HG03280 (cell line): ENCODE data around the gene PRKG1.
A peak's percentile ranks its signal among the peaks of the same experiment; 100 is the strongest.
"Not testable (repeated sequence)": the region's sequence is repeated elsewhere in the genome, so short reads cannot be mapped to it uniquely, and the experiment has no call there.

ENCODE experiments used
- ATAC-seq: cut with Tn5 transposase; IDR thresholded peaks from one replicate; pipeline ENCODE4 v1.9.1; 2021; ENCODE audit warnings: mild to moderate bottlenecking, moderate library complexity; ENCODE audit not compliant: unreplicated experiment

The PRKG1 gene

DNA sequence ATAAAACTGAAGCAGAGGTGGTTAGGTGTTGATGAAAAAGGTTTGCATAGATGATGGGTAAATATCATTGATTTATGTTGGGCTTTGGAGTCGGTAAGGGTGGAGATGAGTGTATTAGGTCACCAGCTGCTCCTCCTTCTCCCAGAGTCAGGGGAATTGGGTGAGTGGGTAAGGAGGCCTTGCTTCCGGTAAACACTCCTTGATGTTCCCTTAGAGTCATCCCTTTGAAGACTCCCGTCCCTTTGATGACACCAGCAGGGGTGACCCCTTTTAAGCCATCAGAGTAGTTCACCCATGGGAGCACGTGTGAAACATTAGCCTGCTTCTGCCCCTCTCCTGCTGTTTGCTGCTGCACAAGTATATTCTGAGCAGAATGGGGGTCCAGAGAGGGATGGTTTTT lies 1147.6 kb downstream of the PRKG1 start:
- ATAC-seq, result no peak

DNA sequence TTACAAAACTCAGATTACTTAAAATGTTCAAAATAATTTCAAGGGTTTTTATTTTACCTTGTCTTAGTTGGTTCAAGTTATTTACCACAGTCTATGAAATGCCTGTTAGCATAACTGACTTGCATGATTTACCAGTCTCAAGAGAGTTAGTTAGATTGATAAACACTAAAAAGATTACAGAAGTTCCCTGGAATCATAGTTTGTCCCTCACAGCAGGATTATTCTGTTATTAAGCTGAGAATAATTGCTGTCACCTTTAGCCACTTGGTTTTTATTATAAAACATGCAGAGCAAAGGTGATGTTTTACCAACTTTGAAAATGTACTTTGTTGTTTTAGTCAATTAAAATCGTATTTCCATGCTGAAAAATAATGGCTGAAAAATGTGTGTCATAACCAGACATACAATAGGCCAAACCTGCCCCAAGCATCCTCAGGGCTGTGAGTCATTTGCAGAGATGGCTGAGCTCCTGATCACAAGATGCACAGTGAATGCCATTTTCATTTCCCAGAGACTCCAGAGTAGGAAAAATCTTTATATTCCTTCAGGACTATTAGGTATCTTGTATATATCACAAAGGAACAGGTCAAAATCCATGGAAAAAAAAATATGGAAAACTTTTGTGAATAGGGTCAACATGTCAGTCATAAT lies 1152.0 kb downstream of the PRKG1 start:
- no peak for ATAC-seq

DNA sequence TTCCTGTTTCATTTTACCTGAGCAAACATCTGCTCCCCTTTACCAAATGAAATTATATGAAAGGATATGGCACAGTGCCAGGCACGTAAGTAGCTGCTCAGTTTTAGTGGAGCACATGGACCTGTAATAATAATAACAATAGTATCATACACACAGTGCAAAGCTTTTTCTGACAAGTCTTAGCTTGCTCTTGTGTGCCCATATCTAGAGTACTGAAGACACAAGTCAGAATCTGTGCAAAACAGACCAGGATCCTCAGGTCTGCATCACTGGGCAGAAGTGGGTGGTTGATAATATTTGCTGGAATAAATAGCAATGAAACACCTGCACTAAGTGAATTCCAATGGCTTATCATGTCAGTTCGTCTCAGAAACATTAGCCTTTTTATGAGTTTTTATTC lies 1154.3 kb downstream of the PRKG1 start:
- no peak for ATAC-seq

DNA sequence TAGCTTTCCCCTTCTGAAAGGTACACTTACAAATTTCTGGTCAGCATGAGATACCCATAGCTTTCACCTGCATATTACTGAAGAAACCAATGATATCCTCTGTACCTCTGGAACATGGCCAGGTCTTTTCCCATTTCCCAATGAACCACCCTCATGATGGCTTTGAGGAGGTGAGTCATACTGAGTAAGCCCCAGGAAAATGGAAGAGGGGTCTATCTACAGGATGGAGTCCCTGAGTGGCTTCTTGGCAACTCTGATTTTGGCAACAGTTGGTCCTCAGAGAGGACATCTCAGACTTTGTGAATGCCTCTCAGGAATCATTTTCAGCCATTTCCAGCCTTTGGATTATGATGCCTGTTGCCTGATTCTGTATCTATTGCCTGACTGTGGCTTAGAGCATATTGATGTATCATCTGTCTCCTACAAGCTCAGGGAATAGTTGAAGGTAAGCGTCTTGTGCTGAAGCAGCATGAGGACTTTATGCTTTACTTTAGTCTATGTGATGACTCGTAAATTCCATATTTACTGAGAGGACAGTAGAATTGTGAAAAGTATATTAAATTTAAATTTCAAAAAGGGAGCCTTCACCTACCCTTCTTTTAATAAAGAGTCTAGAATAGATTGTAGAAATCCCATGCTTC lies 1155.1 kb downstream of the PRKG1 start:
- ATAC-seq, result no peak

DNA sequence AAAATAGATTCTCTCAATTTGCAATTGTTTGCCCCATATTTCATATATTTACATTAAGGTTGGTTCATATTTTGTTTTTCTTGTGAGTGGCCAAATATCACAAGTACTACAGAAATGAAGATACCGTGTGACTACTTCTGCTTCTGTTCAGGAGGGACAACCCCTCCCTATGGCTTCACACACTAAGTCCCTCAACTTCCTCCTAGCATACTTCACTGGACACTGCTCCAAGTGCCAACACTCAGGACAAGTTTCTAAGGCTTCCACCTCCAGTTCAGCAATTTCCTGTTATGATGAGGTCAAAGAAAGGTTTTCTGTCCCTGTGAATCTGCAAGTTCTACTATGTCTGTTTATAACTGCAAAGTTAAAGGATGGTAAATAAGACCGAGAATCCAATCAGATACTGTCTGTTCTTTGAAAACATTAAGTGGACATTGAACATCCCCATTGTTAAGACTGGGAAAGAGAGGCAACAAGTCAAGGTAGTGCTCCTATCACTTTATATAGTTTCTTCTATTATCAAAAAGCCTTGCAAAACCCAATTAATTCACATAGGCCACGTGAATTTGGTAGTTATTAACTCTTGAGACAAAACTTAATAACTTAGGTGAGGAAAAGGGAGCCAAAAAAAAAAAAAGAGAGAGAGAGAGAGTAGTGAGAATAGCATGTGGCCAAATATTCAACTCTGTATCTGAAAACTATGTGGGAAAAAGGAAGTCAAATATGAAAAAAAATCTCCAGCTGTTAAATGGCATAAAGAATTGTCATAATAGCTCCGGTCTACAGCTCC lies 1158.5 kb downstream of the PRKG1 start:
- ATAC-seq, result peak; percentile 98

DNA sequence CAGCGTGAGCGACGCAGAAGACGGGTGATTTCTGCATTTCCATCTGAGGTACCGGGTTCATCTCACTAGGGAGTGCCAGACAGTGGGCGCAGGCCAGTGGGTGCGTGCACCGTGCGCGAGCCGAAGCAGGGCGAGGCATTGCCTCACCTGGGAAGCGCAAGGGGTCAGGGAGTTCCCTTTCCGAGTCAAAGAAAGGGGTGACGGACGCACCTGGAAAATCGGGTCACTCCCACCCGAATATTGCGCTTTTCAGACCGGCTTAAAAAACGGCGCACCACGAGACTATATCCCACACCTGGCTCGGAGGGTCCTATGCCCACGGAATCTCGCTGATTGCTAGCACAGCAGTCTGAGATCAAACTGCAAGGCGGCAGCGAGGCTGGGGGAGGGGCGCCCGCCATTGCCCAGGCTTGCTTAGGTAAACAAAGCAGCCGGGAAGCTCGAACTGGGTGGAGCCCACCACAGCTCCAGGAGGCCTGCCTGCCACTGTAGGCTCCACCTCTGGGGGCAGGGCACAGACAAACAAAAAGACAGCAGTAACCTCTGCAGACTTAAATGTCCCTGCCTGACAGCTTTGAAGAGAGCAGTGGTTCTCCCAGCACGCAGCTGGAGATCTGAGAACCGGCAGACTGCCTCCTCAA lies 1159.2 kb downstream of the PRKG1 start:
- not testable (repeated sequence) for ATAC-seq

DNA sequence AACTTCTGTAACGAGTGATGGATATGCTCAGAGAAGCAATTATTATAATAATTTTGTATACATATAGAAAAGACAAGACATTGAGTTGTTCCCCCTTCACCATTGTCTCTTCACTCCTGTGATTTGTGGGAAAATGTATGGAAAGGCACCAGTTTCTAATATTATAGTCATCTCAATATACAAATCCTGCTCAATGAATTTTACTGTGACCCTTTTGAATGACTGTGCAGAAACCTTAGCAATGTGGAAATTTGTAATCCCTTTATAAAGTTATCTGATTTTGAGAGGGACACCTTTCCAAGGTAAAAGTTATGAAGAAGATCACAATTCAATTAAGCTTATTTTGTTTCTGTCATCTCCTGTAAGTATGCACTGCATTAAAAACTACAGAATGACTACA lies 1165.5 kb downstream of the PRKG1 start:
- no peak for ATAC-seq

DNA sequence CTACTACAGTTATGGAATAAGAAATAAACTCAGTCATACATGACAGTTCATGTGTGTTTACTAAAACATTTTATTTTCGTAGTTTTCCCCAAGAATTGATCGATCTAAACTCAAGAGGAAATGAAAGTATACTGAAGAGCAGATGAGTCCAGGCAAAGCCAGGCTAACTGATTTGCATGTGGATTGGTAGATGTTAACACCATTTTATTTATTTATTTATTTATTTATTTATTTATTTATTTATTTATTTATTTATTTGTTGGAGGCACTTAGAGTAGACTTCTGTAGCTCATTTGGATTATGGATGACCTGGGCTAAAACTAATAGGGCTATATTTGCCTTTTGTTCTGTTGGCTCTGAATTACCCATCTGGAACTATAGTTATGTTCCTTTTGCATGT lies 1171.3 kb downstream of the PRKG1 start:
- ATAC-seq, result no peak

DNA sequence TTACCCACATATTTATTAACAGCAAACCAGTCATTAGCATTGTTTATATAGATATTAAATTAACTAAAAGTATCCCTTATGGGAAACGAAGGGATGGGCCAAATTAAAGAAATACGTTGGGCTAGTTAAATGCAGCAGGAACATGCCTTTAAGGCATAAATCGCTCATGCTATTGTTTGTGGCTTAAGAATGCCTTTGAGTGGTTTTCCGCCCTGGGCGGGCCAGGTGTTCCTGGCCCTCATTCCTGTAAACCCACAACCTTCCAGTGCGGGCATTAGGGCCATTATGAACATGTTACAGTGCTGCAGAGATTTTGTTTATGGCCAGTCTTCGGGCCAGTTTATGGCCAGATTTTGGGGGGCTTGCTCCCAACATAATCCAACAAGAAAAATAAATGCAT lies 1173.6 kb downstream of the PRKG1 start:
- ATAC-seq, result not testable (repeated sequence)

DNA sequence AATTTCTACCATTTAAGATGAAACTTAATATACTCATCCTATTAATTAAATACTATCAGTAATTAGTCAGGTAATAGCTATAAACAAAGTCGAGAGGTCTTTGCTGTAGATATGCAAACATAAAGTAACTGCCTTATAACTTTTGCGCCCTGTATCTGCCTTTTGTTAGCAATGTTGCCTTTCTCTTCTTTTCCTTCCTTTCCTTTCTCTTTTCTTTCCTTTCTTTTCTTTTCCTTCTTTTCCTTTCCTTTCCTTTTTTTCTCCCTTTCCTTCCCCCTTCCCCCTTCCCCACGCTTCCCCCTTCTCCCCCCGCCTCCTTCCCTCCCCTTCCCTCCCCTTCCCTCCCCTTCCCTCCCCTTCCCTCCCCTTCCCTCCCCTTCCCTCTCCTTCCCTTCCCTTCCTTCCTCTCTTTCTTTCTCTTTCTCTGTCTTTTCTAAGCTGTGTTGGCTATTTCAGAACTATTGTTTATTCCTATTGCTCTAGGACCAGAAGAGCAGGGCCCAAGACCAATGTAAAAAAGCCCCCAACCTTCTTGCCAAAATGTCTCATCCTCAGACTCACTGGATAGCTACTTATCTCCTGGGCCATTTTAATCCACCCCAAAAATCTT lies 1174.5 kb downstream of the PRKG1 start:
- ATAC-seq, result no peak

DNA sequence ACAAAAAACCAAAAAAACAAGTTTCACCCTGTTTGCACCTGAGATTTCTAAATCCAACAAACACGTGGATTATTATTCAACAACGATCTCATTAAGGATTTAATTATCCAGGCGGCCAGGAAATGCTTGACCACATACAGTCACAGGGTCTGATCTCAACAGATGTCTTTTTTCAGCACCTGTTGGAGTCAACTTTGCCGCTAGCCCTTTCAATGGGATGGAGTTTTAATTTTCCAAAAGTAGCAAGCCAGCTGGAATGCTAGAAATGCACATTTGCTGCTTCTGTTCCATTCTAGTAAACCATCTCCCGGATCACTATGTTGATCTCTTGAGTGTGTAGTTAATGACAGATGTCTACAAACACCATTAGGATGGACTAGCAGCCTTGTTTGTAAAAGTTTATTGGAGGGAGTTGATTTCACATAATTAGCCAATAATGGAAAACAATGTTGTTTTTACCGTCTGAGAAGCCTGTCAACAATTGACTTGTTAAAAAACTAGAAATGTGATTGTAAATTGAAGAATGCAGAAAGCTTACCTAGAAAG lies 1175.6 kb downstream of the PRKG1 start:
- no peak for ATAC-seq

DNA sequence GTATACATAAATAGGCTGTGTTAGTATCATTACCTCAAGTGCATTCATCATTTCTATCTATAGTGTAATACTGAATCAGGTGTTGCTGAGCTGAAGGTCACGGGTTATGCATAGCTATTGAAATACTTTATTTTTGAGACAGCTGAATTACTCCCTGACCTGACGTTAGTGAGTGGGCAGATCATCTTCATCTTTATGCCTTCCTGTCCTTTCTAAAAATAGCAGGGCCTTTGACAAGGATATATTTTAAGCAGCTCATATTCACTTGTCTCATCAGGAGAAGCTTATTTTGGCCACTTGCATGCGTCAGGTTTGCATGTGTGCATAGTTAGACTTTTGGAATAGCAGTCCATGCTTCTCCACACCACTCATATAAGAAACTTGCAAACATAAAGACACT lies 1176.2 kb downstream of the PRKG1 start:
- ATAC-seq, result no peak

DNA sequence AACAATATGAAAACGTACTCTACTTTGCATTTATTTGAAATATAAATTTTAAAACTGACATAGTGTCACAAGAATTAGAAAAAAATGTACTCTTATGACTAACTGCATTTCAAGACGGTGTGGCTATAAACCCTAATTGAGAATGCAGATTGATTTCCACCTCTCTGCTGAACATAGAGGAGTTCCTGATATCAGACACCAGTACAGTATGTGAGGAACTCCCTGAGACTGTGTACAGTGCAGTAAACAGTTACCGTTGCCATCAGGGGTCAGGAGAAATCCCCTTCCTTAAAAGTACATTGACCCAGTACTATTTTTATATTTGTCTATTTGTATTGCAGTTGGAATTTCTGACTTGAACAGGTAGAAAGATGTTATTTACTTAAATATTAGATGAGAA lies 1178.0 kb downstream of the PRKG1 start:
- ATAC-seq, result no peak

DNA sequence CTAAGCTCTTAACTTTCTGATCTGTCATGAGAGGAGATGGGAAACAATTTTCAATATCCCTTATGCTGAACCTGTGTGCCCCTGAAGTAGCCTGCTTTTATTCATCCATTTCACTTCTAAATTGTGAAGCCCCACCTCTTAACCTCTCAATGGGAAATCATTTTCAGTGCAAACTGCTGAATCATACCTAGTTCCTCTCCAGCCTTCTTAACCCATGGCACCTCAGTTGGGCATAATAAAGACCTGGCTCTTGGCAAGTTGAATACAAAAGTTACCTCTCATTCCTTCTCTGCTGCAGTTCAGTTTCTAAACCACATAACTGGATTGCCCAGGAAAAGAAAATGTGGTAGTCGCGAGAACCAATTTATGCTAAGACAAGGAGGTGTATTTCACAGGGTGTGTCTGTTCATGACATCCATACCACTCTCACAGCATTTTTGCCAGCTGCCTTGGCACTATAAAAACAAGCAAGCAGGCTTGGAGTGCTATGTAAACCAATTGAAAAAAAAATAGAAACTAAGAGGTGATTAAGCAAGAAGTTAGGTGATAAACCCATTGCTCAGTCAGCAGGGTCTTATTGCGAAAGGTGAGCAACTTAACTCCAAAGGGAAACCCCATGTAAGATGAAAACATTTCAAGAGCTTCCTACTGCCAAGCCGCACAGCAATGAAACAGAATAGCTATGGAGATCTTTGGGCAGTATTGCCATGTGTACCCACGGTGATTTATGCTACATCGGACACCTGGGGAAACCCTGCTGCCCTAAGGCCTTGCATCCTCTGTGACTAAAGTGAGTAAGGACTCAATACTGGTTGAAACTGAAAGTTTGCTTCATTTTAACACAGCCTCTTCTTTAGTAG lies 1182.8 kb downstream of the PRKG1 start:
- peak; percentile 99 for ATAC-seq

DNA sequence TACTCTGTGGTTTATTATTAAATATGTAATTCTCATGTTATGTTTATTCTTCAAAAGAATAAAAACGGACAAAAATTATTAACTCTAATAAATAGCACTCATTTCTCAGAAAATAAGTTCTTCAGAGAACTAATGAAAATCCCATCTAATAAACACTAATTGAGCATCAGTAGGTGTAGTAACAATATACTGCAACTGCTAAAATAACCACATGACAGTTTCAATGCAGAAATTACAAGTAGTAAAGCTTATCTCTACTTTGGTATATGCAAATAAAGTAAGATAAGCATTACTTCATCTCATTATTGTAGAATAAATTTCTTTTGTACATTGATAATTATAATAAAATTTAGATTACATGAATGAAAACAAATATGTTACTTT lies 1183.4 kb downstream of the PRKG1 start:
- peak; percentile 81 for ATAC-seq

DNA sequence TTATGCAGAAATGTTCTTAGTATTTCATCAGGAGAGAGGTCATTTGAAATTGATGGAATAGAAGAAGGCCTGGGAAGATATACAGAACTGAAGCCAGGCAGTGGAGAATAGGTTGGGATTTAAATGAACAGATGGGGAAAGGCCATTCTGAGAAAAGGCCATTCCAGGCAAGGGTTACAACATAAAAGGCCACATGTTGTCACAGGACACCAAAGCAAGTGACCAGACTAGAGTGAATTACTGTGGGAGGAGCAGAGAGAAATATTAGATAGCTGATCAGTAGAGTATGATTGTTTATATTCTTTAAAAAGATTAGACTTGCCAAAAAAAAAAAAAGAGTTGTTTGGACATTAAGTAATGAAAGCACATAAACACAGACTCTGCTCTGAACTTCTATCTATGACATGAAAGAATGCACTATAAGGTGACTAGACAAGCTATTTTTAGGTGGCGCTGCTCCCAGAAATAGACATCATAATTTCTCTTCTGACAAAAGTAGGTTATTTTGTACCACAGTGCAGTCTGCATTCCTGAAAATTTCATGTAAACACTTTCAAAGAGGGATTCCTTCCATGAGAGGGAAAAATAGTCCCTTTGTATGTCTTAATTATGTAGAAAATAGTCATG lies 1184.6 kb downstream of the PRKG1 start:
- ATAC-seq, result no peak

DNA sequence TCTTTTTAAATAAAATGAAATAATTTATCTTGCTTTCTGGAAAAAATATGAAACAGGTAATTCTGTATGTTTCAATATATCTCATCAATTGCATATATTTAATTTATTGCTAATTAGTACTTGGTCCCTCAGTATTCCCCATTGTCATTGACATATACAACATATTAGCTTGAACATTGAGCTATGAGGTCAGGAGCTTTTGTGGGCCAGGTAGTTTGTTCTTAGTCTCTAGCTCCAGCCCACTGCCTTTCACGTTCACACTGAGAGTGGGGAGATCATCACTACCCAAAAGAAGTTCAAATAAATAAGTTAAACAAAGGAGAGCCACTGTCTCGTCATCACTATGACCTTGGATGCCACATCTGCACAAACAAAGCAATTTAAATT lies 1185.1 kb downstream of the PRKG1 start:
- ATAC-seq, result no peak

DNA sequence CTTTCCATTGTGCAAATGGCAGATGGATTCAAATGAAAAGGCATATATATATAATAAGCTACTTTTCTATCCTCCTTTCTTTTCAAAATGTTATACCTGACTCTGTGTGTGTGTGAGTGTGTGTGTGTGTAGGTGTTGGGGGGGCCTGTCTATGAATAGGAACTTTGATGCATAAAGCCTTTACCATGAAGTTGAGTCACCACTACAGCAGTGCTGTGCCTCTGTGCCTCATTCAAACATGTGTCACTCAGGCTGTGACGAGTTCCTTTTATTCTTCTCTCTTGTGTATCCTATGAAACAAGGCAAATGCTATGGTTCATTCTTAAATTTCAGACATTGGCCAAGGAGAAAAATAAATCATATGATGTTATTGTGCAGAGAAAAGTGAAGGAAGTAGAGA lies 1187.1 kb downstream of the PRKG1 start:
- no peak for ATAC-seq

DNA sequence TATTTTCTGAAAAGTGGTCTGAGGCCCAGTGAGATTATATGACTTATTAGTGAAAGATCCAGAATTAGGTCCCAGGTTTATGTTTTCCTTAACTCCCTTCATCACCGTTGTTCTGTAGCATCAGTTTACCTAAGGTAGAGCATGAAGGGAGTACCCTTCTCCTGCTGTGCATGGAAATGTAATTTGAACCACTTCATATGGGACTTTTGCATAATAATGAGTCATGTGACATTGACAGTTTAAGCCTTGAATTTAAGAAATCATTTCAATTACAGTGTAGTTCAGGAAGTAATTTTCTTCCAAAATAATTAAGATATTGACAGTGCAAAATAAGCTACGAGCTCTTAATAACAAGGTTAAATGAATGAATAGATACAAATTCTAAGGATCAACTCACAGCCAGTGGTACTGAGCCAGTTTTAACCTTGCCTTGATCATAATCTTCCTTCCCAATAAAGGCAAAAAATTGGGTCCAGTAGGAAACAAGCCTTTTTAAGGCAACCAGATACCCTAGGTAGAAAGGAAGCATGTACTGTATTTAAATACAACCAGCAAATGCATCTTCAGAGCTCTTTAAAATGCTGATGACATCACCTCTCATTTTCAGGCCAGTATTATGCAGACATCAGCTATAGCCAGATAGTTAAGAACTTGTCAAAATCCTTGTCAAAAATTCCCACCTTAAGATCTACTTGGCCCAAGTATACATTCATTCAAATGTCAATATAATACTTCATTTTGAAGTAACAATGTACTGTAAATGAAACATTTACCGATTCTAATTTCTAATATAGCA lies 1191.0 kb downstream of the PRKG1 start:
- ATAC-seq, result no peak
